ENCODE data around the gene KCNH5. TPM values are rescaled to one million over a fixed set of nuclear protein-coding genes. Genes with fewer than 3 reads are reported as not detected.

The KCNH5 gene
- total RNA-seq, 1 experiment from 2014 or later = 1.4 TPM

DNA sequence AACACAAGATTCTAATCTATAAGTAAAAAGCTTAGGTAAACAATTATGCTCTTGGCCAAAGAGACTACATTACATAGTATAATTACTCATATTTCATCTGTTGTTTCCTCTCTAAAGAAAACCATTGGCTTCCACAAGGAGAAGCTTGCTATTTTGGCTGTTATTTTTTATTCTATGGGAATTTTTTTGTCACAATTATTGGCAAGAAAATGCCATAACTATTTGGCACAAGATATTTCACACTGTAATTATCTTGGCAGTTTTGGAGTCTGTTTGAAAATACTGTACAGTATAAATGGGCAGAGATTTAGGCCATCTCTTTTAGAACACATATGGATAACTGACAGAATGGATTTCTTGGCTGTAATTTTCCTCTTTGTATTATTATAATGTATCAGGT, 51.2 kb downstream of the KCNH5 start:
- TF ChIP-seq, protein P1, sequence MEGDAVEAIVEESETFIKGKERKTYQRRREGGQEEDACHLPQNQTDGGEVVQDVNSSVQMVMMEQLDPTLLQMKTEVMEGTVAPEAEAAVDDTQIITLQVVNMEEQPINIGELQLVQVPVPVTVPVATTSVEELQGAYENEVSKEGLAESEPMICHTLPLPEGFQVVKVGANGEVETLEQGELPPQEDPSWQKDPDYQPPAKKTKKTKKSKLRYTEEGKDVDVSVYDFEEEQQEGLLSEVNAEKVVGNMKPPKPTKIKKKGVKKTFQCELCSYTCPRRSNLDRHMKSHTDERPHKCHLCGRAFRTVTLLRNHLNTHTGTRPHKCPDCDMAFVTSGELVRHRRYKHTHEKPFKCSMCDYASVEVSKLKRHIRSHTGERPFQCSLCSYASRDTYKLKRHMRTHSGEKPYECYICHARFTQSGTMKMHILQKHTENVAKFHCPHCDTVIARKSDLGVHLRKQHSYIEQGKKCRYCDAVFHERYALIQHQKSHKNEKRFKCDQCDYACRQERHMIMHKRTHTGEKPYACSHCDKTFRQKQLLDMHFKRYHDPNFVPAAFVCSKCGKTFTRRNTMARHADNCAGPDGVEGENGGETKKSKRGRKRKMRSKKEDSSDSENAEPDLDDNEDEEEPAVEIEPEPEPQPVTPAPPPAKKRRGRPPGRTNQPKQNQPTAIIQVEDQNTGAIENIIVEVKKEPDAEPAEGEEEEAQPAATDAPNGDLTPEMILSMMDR (conservative IDR thresholded peaks at IDR 0.05) = no peak
- TF ChIP-seq EZH2 (IDR thresholded peaks at IDR 0.05; ENCODE audit: low read depth) = no peak
- Histone ChIP-seq H2AFZ (no peak overlapping the region), H4K20me1 (ENCODE audit: insufficient read depth) (no peaks in the 10 kb centered on the region), H3K9me2 (ENCODE audit: insufficient read depth) (no peaks in the 10 kb centered on the region), H3K9me3 (ENCODE audit: insufficient read depth, low read depth) (no peaks in the 10 kb centered on the region), H3K27ac (no peak overlapping the region), H3K27me3 (ENCODE audit: insufficient read depth, low read depth) (no peaks in the 10 kb centered on the region), H3K79me2 (ENCODE audit: low read depth) (no peaks in the 10 kb centered on the region), H3K4me1 (replicated peaks; ENCODE audit: insufficient read depth) (no peaks in the 10 kb centered on the region), H3K4me2 (no peak overlapping the region), H3K4me3 (no peak overlapping the region), H3K36me3 (ENCODE audit: low read depth) (no peaks in the 10 kb centered on the region), H3F3A (ENCODE audit: insufficient read depth, low read depth) (no peaks in the 10 kb centered on the region)
- CTCF ChIA-PET = no interaction called here
- intact Hi-C loops (cut with micrococcal nuclease; ENCODE audit: unreplicated experiment) = no loop called here
- BruUV-seq (replicated peaks) = no TSS peak
- no peak for DNase-seq
- POLR2A ChIA-PET (ENCODE audit: unreplicated experiment) = no interaction called here

DNA sequence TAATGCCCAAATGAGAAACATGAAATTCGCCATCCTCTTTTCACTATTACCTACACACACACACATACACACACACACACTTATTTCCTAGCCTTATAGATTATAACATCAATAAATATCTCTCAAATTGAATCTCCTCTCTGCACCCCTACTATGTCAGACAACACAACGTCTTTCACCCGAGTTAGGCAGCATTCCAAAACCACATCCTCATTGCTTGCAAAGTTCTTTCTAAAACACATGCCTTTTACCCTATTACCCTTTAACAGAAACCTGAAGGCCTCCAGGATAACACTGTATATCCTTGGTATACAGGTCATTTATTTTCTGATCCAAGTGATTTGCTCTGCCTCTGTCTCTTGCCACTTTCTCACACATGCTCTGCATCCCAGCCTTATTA, 56.3 kb downstream of the KCNH5 start:
- H3K79me2 ChIP-seq (ENCODE audit: low read depth) = no peaks in the 10 kb centered on the region
- no peak overlapping the region for H3K4me3 ChIP-seq
- no peaks in the 10 kb centered on the region for H4K20me1 ChIP-seq (ENCODE audit: insufficient read depth)
- no peak overlapping the region for H3K4me2 ChIP-seq
- POLR2A ChIA-PET (ENCODE audit: unreplicated experiment) = no interaction called here
- no peaks in the 10 kb centered on the region for H3K9me2 ChIP-seq (ENCODE audit: insufficient read depth)
- DNase-seq = no peak
- H3K27me3 ChIP-seq (ENCODE audit: insufficient read depth, low read depth) = no peaks in the 10 kb centered on the region
- CTCF ChIA-PET = no interaction called here
- intact Hi-C loops (cut with micrococcal nuclease; ENCODE audit: unreplicated experiment) = no loop called here
- no peak overlapping the region for H3K27ac ChIP-seq
- no peak overlapping the region for H2AFZ ChIP-seq
- H3K9me3 ChIP-seq (ENCODE audit: insufficient read depth, low read depth) = no peaks in the 10 kb centered on the region; the same call in 1 of the 2 replicates
- H3F3A ChIP-seq (ENCODE audit: insufficient read depth, low read depth) = no peaks in the 10 kb centered on the region
- no TSS peak for BruUV-seq (replicated peaks)
- H3K36me3 ChIP-seq (ENCODE audit: low read depth) = no peaks in the 10 kb centered on the region
- no peaks in the 10 kb centered on the region for H3K4me1 ChIP-seq (replicated peaks; ENCODE audit: insufficient read depth)
- TF ChIP-seq, protein P1 (conservative IDR thresholded peaks at IDR 0.05) = no peak
- TF ChIP-seq EZH2 (IDR thresholded peaks at IDR 0.05; ENCODE audit: low read depth) = no peak

DNA sequence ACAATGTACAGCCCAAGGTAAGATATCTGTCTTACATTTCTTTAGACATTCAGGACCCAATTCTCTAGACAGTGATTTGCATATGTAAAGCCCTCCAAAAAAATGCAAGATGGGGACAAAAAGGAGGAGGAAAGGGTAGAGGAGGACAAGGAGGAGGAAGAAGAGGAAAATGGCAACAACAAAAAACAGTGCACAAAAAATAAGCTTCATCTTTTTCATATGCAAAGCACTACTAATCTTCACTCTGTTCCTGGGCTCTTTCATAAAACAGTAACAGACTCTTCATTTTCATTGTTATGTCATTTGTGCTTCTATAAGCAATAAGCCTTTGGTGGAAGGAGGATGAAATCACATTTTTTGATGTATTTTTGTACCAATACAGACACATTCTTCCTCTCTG, 61.4 kb downstream of the KCNH5 start:
- H3F3A ChIP-seq (ENCODE audit: insufficient read depth, low read depth) = no peaks in the 10 kb centered on the region
- no peak overlapping the region for H3K27ac ChIP-seq
- intact Hi-C loops (cut with micrococcal nuclease; ENCODE audit: unreplicated experiment) = no loop called here
- H3K4me3 ChIP-seq = no peak overlapping the region
- BruUV-seq (replicated peaks) = no TSS peak
- no peaks in the 10 kb centered on the region for H4K20me1 ChIP-seq (ENCODE audit: insufficient read depth)
- no peaks in the 10 kb centered on the region for H3K4me1 ChIP-seq (replicated peaks; ENCODE audit: insufficient read depth)
- no peak overlapping the region for H3K4me2 ChIP-seq
- no peak for DNase-seq
- H3K79me2 ChIP-seq (ENCODE audit: low read depth) = no peaks in the 10 kb centered on the region
- no peaks in the 10 kb centered on the region for H3K9me2 ChIP-seq (ENCODE audit: insufficient read depth)
- ChIA-PET POLR2A (ENCODE audit: unreplicated experiment) (no interaction called here), CTCF (no interaction called here)
- TF ChIP-seq EZH2 (IDR thresholded peaks at IDR 0.05; ENCODE audit: low read depth) = no peak
- TF ChIP-seq, protein P1 (conservative IDR thresholded peaks at IDR 0.05) = no peak
- no peaks in the 10 kb centered on the region for H3K27me3 ChIP-seq (ENCODE audit: insufficient read depth, low read depth)
- no peaks in the 10 kb centered on the region; the same call in 1 of the 2 replicates for H3K9me3 ChIP-seq (ENCODE audit: insufficient read depth, low read depth)
- H3K36me3 ChIP-seq (ENCODE audit: low read depth) = no peaks in the 10 kb centered on the region
- no peak overlapping the region for H2AFZ ChIP-seq
